GM18861 (cell line): ENCODE measurements around the gene ATXN10.
"Not testable (repeated sequence)": the region's sequence is repeated elsewhere in the genome, so short reads cannot be mapped to it uniquely, and the experiment has no call there.

Experiments used
- ATAC-seq: cut with Tn5 transposase; IDR thresholded peaks from one replicate; pipeline ENCODE4 v1.9.1; 2021; ENCODE audit not compliant: unreplicated experiment

ATXN10 gene

GRCh38 chr22:45642986-45643385 lies 28.6 kb upstream of the ATXN10 start:
- no peak for ATAC-seq

- ATAC-seq, result no peak
These were observed 26.9 kb upstream of the ATXN10 start for GRCh38 chr22:45644714-45645113.

- ATAC-seq, result no peak
These were observed 26.5 kb upstream of the ATXN10 start for GRCh38 chr22:45645150-45645525.

GRCh38 chr22:45645526-45646414 lies 25.9 kb upstream of the ATXN10 start:
- no peak for ATAC-seq

- no peak for ATAC-seq
These were observed 24.0 kb upstream of the ATXN10 start for GRCh38 chr22:45647532-45648225.

- ATAC-seq, result no peak
These were observed 23.1 kb upstream of the ATXN10 start for GRCh38 chr22:45648301-45649117.

- ATAC-seq, result no peak
These were observed 21.8 kb upstream of the ATXN10 start for GRCh38 chr22:45649809-45650208.

GRCh38 chr22:45650721-45651120 lies 20.9 kb upstream of the ATXN10 start:
- no peak for ATAC-seq

- no peak for ATAC-seq
These were observed 19.6 kb upstream of the ATXN10 start for GRCh38 chr22:45651931-45652528.

GRCh38 chr22:45656577-45656976 lies 15.1 kb upstream of the ATXN10 start:
- no peak for ATAC-seq

- no peak for ATAC-seq
These were observed 13.9 kb upstream of the ATXN10 start for GRCh38 chr22:45657701-45658100.

GRCh38 chr22:45664136-45664646 lies 7.4 kb upstream of the ATXN10 start:
- ATAC-seq, result no peak

GRCh38 chr22:45667486-45667885 lies 4.1 kb upstream of the ATXN10 start:
- ATAC-seq, result no peak

GRCh38 chr22:45670363-45670762 lies 1.3 kb upstream of the ATXN10 start:
- ATAC-seq, result not testable (repeated sequence)

- ATAC-seq, result no peak
These were observed 452 bp upstream of the ATXN10 start for GRCh38 chr22:45670981-45671782.

GRCh38 chr22:45672564-45673481 lies 1.2 kb downstream of the ATXN10 start:
- no peak for ATAC-seq

GRCh38 chr22:45673482-45674175 lies 2.0 kb downstream of the ATXN10 start:
- ATAC-seq, result no peak

GRCh38 chr22:45676024-45676423 lies 4.4 kb downstream of the ATXN10 start:
- ATAC-seq, result no peak
